Skeletal muscle cell (primary cell): ENCODE data around the gene CCDC85B.
"Not testable (repeated sequence)": the region's sequence is repeated elsewhere in the genome, so short reads cannot be mapped to it uniquely, and the experiment has no call there.

Experiments
- DNase-seq: peaks from one replicate; pipeline ENCODE4 v3.0.0-alpha.2; 2010; ENCODE audit warnings: low read depth
- H3K4me3 ChIP-seq: 2 replicates; pipeline ENCODE4 v1.5.1; 2011; ENCODE audit warnings: low read depth, mild to moderate bottlenecking, control low read depth, low read length, moderate library complexity

CCDC85B gene

GRCh38 chr11:65890324-65891218 is at the start of gene CCDC85B:
TSS of gene CCDC85B (plus strand) at chr11:65890673. CDS start at chr11:65890784, 111 bp downstream.
- peak within 1 kb of the TSS; percentile 62 for H3K4me3 ChIP-seq
- DNase-seq: peak; percentile 87

DNA sequence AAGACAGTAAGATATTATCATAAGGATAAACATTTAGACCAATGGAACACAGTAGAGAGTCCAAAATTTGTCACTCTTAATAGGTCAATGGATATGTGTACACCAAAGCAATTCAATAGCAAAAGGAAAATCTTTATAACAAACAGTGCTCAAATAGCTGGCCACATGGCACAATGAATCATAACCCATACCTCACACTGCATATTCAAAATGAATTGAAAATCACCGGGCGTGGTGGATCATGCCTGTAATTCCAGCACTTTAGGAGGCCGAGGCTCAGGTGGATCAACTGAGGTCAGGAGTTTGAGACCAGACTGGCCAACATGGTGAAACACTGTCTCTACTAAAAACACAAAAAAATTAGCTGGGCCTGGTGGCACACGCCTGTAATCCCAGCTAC is 48.3 kb upstream of the CCDC85B start:
- H3K4me3 ChIP-seq: no peak overlapping the region
- no peak for DNase-seq

GRCh38 chr11:65843811-65844210 is 46.7 kb upstream of the CCDC85B start:
- no peak overlapping the region for H3K4me3 ChIP-seq
- no peak for DNase-seq

GRCh38 chr11:65844231-65844872 is 46.1 kb upstream of the CCDC85B start:
- no peak for DNase-seq
- no peak overlapping the region for H3K4me3 ChIP-seq

DNA sequence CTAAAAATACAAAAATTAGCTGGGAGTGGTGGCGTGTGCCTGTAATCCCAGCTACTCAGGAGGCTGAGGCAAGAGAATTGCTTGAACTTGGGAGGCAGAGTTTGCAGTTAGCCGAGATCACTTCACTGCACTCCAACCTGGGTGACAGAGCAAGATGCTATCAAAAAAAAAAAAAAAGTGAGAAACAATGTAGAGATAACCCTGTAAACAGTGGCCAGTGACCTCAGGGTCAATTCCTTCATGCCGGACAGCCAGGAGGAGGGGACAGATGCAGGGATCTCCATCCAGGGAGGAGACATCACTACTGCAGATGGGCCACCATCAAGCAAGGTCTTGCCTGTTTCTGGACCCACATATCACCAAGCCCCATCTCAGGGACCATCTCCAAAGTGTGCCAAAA is 42.7 kb upstream of the CCDC85B start:
- H3K4me3 ChIP-seq: no peak overlapping the region
- no peak for DNase-seq

GRCh38 chr11:65848693-65849092 is 41.8 kb upstream of the CCDC85B start:
- not testable (repeated sequence) for H3K4me3 ChIP-seq, DNase-seq

GRCh38 chr11:65849366-65849765 is 41.1 kb upstream of the CCDC85B start:
- no peak overlapping the region for H3K4me3 ChIP-seq
- no peak for DNase-seq

GRCh38 chr11:65849771-65850216 is 40.7 kb upstream of the CCDC85B start:
- H3K4me3 ChIP-seq: no peak overlapping the region
- no peak for DNase-seq

GRCh38 chr11:65850217-65851082 is 40.0 kb upstream of the CCDC85B start:
- no peak overlapping the region for H3K4me3 ChIP-seq
- DNase-seq: no peak

GRCh38 chr11:65851083-65851579 is 39.3 kb upstream of the CCDC85B start:
- no peak for DNase-seq
- no peak overlapping the region for H3K4me3 ChIP-seq

DNA sequence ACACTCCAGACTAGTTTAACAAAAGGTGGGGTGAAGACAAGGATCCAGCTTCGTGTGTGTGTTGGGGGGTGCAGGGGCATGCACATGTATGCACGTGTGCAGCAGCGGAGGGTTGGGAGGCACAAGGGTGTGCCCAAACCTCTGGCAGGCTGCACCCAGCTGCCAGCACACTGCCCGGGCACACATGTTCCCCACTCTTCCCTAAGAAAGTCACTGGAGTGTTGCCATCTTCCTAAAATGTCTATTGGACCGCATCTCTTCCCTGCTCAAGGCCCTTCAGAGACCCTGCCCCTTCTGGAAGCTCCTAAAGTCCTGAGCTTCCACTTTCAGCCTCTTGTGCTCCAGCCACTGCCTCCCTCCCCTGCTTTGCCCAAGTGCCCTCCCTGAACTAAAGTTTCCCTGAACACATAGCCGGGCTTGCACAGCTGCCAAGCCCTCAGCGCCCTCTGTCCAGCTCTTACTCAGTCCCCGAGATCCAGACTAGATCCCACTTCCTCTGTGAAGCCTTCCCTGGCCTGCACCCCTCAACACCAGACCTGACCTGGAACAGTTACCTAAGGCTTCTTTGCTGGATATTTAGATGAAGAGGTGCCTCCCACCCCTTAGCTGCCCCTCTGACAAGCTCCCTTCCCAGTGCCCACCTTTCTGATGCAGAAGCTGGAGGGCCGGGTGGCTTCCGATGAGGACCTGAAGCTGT is 38.5 kb upstream of the CCDC85B start:
- DNase-seq: no peak
- H3K4me3 ChIP-seq: no peak overlapping the region

DNA sequence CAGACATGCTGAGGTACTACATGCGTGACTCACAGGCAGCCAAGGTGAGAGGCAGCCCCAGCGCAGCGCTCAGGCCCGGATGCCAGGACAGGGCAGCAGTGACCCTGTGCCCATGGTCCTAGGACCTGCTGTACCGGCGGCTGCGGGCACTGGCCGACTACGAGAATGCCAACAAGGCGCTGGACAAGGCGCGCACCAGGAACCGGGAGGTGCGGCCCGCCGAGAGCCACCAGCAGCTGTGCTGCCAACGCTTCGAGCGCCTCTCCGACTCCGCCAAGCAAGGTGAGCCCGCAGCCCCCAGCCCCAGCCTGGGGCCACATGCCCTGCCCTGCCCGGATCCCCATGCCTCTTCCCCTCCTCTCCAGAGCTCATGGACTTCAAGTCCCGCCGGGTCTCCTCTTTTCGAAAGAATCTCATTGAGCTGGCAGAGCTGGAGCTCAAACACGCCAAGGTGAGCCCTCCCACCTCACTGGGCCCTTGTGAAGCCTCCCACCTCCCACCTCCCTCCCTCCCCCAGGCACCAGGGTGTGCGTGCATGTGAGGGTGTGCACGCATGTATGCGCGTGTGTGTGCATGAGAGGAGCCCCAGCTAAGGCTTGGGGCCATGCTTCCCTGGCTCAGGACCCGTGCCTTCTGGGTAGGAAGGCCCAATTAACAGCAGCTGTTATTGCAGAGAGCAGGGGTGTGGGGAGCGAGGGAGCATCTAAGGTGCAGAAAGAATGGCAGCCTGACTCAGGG is 37.8 kb upstream of the CCDC85B start:
- no peak overlapping the region for H3K4me3 ChIP-seq
- DNase-seq: no peak

DNA sequence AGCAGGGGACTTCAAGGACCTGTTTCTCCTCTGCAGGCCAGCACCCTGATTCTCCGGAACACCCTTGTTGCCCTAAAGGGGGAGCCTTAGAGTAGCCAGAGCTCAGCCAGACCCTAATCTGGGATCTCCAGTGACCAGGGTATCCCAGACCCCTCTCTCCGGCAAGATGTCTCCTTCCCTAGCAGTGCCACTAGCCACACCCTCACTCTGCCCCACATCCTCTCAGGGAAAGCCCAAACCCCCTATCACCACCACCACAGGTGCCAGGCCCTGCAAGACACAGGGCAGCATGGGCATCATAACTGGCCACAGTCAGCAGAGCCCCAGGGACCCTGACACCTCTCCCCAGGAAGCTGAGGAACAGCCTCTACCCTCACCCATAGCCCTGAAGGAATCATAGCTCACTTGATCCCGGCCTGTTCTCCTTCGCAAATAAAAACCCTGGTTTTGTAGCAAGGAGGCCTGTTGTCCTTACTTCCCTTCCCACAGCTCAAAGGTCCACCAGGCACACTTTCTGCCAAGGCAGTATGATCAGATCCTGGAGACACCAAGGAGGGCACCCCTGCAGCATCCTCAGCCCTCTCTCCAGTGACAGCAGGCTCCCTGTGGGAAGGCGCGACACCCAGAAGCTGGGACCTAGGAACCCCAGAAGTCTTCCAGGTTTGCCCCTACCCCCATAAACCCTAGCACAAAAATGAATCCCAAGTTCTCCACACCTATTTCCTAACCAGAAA is 37.1 kb upstream of the CCDC85B start:
- no peak for DNase-seq
- no peak overlapping the region for H3K4me3 ChIP-seq

DNA sequence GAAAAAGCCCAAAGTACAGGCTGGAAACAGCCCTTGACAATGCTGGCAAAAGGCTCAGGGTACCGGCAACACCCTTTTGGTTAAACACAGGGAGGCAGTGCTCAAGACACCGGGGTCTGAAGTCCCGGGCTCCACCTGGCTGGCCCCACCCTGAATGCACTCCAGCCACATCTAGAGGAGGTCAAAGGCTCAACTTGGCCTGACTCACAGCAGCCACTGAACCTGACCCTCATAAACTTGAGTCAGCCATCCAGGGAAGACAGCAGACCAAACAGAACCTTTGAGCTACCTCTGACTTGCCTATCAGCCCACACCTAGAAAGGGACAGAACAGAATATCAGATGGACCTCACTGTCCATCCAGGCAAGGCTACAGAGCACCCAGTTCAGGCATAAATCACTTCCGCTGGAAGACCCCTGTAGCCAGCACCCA is 36.3 kb upstream of the CCDC85B start:
- no peak overlapping the region for H3K4me3 ChIP-seq
- no peak for DNase-seq

- DNase-seq: no peak
- H3K4me3 ChIP-seq: no peak overlapping the region
Measured at GRCh38 chr11:65854852-65855837, 35.3 kb upstream of the CCDC85B start.

- no peak for DNase-seq
- peak overlapping the region; percentile 97 for H3K4me3 ChIP-seq
Measured at GRCh38 chr11:65855927-65856363, 34.5 kb upstream of the CCDC85B start.
